ENCODE measurements around the gene PTPRG.

- TF ChIP-seq TEAD4 (IDR thresholded peaks at IDR 0.05) (no peak), TCF12 (IDR thresholded peaks at IDR 0.05; ENCODE audit: low read depth) (no peak), EP300 (IDR thresholded peaks at IDR 0.05; ENCODE audit: borderline replicate concordance) (no peak), FOXM1 (IDR thresholded peaks at IDR 0.05; ENCODE audit: borderline replicate concordance, low read depth) (no peak), EGR1 (IDR thresholded peaks at IDR 0.05) (no peak), RAD21 (IDR thresholded peaks at IDR 0.05; ENCODE audit: low read depth) (no peak), YY1 (IDR thresholded peaks at IDR 0.05; ENCODE audit: low read depth) (no peak), CEBPB (IDR thresholded peaks at IDR 0.05) (no peak), REST (IDR thresholded peaks at IDR 0.05; ENCODE audit: low read depth) (no peak)
These were observed 528.7 kb downstream of the PTPRG start for GRCh38 chr3:62090066-62090465.
